ENCODE data around the gene ITPKC.

- TF ChIP-seq CTCF (IDR thresholded peaks at IDR 0.05; ENCODE audit: low read depth, low read length) = no peak
- no peak for TF ChIP-seq POLR2A (IDR thresholded peaks at IDR 0.05; ENCODE audit: extremely low read depth, insufficient read length)
Measured at GRCh38 chr19:40668991-40669614, 47.8 kb upstream of the ITPKC start.
